ENCODE results near the gene CARF. TPM values are rescaled to one million over a fixed set of nuclear protein-coding genes. Genes with fewer than 3 reads are reported as not detected.
"Not testable (repeated sequence)": the region's sequence is repeated elsewhere in the genome, so short reads cannot be mapped to it uniquely, and the experiment has no call there.

CARF gene
- total and polyA plus RNA-seq, 5 donors from 2014 or later, result 4.1 to 12.3 (median 8.8) TPM

- Histone ChIP-seq H3K9me3 (ENCODE audit: control insufficient read depth in 2 of 2, low read length in 2 of 2) (no peaks in the 10 kb centered on the region), H3K27me3 (ENCODE audit: control insufficient read depth, insufficient read depth, low read length) (no peaks in the 10 kb centered on the region), H3K4me3 (ENCODE audit: low read depth, low read length) (no peak overlapping the region), H3K36me3 (ENCODE audit: control insufficient read depth, insufficient read depth, low read length) (peaks cover 7% of the 10 kb centered on the region), H3K4me1 (ENCODE audit: control insufficient read depth, insufficient read depth, low read length, poor library complexity, severe bottlenecking) (no peaks in the 10 kb centered on the region), H3K27ac (ENCODE audit: insufficient read depth, low read length, poor library complexity, severe bottlenecking) (no peak overlapping the region)
- Mint-ChIP-seq H3K36me3 (peaks cover 13% of the 10 kb centered on the region), H3K4me1 (no peaks in the 10 kb centered on the region), H3K4me3 (no peak overlapping the region), H3K27ac (no peak overlapping the region), H3K9me3 (no peaks in the 10 kb centered on the region), H3K27me3 (no peaks in the 10 kb centered on the region)
- peak in 1 of 3 donors; percentile 62 for DNase-seq
- ATAC-seq (ENCODE audit: low read depth in 2 of 2), result no peak
Observed at GRCh38 chr2:202965810-202966460, 53.9 kb downstream of the CARF start.

DNA sequence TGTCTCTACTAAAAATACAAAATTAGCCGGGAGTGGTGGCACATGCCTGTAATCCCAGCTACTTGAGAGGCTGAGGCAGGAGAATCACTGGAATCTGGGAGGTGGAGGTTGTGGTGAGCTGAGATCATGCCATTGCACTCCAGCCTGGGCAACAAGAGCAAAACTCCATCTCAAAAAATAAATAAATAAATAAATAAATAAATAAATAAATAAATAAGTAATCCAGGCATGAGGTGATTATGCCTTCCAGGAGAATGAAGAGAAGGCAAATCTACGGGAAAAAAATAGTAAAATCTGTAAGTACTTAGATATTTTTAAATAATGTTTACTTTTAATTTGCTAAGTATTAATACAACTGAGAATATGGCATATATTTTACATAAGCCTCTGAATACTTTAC is 57.3 kb downstream of the CARF start:
- ATAC-seq (ENCODE audit: low read depth in 2 of 2); H3K36me3 ChIP-seq (ENCODE audit: control insufficient read depth, insufficient read depth, low read length); H3K27ac ChIP-seq (ENCODE audit: insufficient read depth, low read length, poor library complexity, severe bottlenecking); H3K4me1 Mint-ChIP-seq; H3K4me3 ChIP-seq (ENCODE audit: low read depth, low read length); H3K27me3 Mint-ChIP-seq; DNase-seq; H3K9me3 ChIP-seq (ENCODE audit: control insufficient read depth in 2 of 2, low read length in 2 of 2); H3K9me3 Mint-ChIP-seq; H3K4me3 Mint-ChIP-seq; H3K4me1 ChIP-seq (ENCODE audit: control insufficient read depth, insufficient read depth, low read length, poor library complexity, severe bottlenecking); H3K27me3 ChIP-seq (ENCODE audit: control insufficient read depth, insufficient read depth, low read length); H3K27ac Mint-ChIP-seq: not testable (repeated sequence)
- H3K36me3 Mint-ChIP-seq, result peaks cover 15% of the 10 kb centered on the region

GRCh38 chr2:202976809-202977208 is 64.7 kb downstream of the CARF start:
- Histone ChIP-seq H3K27ac (ENCODE audit: insufficient read depth, low read length, poor library complexity, severe bottlenecking) (no peak overlapping the region), H3K36me3 (ENCODE audit: control insufficient read depth, insufficient read depth, low read length) (peaks cover 5% of the 10 kb centered on the region), H3K4me1 (ENCODE audit: control insufficient read depth, insufficient read depth, low read length, poor library complexity, severe bottlenecking) (no peaks in the 10 kb centered on the region), H3K27me3 (ENCODE audit: control insufficient read depth, insufficient read depth, low read length) (no peaks in the 10 kb centered on the region), H3K4me3 (ENCODE audit: low read depth, low read length) (no peak overlapping the region), H3K9me3 (ENCODE audit: control insufficient read depth in 2 of 2, low read length in 2 of 2) (no peaks in the 10 kb centered on the region)
- H3K27me3 Mint-ChIP-seq, result no peaks in the 10 kb centered on the region
- H3K36me3 Mint-ChIP-seq, result peaks cover 37% of the 10 kb centered on the region
- ATAC-seq (ENCODE audit: low read depth in 2 of 2) (no peak), DNase-seq (no peak)
- H3K27ac Mint-ChIP-seq, result no peak overlapping the region
- H3K9me3 Mint-ChIP-seq, result no peaks in the 10 kb centered on the region
- H3K4me1 Mint-ChIP-seq, result no peaks in the 10 kb centered on the region
- H3K4me3 Mint-ChIP-seq, result no peak overlapping the region

DNA sequence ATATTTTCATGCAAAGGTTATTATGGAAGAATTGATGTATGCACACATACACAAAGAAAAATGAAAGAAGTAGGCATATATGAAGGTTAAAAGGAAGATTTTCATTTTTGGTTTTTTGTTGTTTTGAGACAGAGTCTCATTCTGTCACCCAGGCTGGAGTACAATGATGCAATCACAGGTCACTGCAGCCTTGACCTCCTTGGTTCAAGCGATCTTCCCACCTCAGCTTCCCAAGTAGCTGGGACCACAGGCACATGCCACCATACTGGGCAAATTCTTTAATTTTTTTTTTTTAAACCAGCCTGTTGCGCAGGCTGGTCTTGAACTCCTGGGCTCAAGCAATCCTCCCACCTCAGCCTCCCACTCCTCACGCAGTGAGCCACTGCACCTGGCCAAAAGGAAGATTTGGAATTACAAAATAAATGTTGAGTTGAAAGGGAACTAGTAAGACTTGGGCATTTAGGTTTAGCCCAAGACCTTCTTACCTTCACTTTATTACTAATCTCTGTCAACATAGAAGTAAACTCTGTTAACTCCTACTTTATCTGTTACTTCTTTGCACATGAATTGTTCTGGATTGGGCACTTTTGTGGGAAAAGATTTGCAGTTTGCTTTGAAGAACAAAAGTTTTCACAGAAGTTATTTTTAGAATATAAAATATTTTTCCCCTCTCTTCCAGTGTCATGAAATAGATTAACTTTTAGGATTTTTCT is 70.9 kb downstream of the CARF start:
- Histone ChIP-seq H3K4me3 (ENCODE audit: low read depth, low read length) (no peak overlapping the region), H3K27ac (ENCODE audit: insufficient read depth, low read length, poor library complexity, severe bottlenecking) (no peak overlapping the region), H3K9me3 (ENCODE audit: control insufficient read depth in 2 of 2, low read length in 2 of 2) (no peaks in the 10 kb centered on the region), H3K27me3 (ENCODE audit: control insufficient read depth, insufficient read depth, low read length) (no peaks in the 10 kb centered on the region), H3K4me1 (ENCODE audit: control insufficient read depth, insufficient read depth, low read length, poor library complexity, severe bottlenecking) (no peaks in the 10 kb centered on the region), H3K36me3 (ENCODE audit: control insufficient read depth, insufficient read depth, low read length) (peaks cover 15% of the 10 kb centered on the region)
- no peak for ATAC-seq (ENCODE audit: low read depth in 2 of 2)
- Mint-ChIP-seq H3K27ac (no peak overlapping the region), H3K36me3 (peaks cover 50% of the 10 kb centered on the region), H3K27me3 (no peaks in the 10 kb centered on the region), H3K4me1 (no peaks in the 10 kb centered on the region), H3K4me3 (no peak overlapping the region), H3K9me3 (no peaks in the 10 kb centered on the region)
- no peak for DNase-seq

- Mint-ChIP-seq H3K4me1 (no peaks in the 10 kb centered on the region), H3K27me3 (no peaks in the 10 kb centered on the region), H3K36me3 (peaks cover 7% of the 10 kb centered on the region), H3K27ac (no peak overlapping the region), H3K4me3 (no peak overlapping the region), H3K9me3 (no peaks in the 10 kb centered on the region)
- Histone ChIP-seq H3K27ac (ENCODE audit: insufficient read depth, low read length, poor library complexity, severe bottlenecking) (no peak overlapping the region), H3K9me3 (ENCODE audit: control insufficient read depth in 2 of 2, low read length in 2 of 2) (no peaks in the 10 kb centered on the region), H3K36me3 (ENCODE audit: control insufficient read depth, insufficient read depth, low read length) (no peaks in the 10 kb centered on the region), H3K4me1 (ENCODE audit: control insufficient read depth, insufficient read depth, low read length, poor library complexity, severe bottlenecking) (no peaks in the 10 kb centered on the region), H3K27me3 (ENCODE audit: control insufficient read depth, insufficient read depth, low read length) (no peaks in the 10 kb centered on the region), H3K4me3 (ENCODE audit: low read depth, low read length) (no peak overlapping the region)
- DNase-seq (no peak), ATAC-seq (ENCODE audit: low read depth in 2 of 2) (no peak)
Observed at GRCh38 chr2:202989749-202990148, 77.7 kb downstream of the CARF start.

DNA sequence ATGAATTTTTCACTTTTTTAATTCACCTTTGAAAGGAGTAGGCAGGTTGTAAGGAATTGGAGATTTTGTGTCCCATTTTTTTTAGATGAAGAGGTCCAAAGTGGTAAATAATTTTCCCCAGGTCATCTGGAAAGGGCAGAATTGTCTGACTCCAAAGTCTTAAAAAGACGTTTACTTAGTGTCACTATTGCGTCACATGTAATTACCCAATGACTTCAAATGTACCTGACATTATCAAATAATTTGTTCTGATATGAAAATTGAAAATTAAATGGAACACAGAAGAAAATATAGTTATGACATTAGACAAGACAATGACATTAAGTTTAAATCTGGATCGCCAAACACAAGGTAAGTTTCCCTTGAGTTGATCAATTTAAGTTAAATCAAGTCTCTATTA is 78.4 kb downstream of the CARF start:
- Mint-ChIP-seq H3K27ac (no peak overlapping the region), H3K4me3 (no peak overlapping the region), H3K36me3 (peaks cover 7% of the 10 kb centered on the region), H3K9me3 (peaks cover 0 to 4% (median 0%) of the 10 kb centered on the region in 7 donors), H3K27me3 (no peaks in the 10 kb centered on the region), H3K4me1 (no peaks in the 10 kb centered on the region)
- Histone ChIP-seq H3K9me3 (ENCODE audit: control insufficient read depth in 2 of 2, low read length in 2 of 2) (no peaks in the 10 kb centered on the region), H3K27ac (ENCODE audit: insufficient read depth, low read length, poor library complexity, severe bottlenecking) (no peak overlapping the region), H3K4me3 (ENCODE audit: low read depth, low read length) (no peak overlapping the region), H3K4me1 (ENCODE audit: control insufficient read depth, insufficient read depth, low read length, poor library complexity, severe bottlenecking) (no peaks in the 10 kb centered on the region), H3K27me3 (ENCODE audit: control insufficient read depth, insufficient read depth, low read length) (no peaks in the 10 kb centered on the region), H3K36me3 (ENCODE audit: control insufficient read depth, insufficient read depth, low read length) (no peaks in the 10 kb centered on the region)
- no peak for ATAC-seq (ENCODE audit: low read depth in 2 of 2)
- DNase-seq, result no peak

DNA sequence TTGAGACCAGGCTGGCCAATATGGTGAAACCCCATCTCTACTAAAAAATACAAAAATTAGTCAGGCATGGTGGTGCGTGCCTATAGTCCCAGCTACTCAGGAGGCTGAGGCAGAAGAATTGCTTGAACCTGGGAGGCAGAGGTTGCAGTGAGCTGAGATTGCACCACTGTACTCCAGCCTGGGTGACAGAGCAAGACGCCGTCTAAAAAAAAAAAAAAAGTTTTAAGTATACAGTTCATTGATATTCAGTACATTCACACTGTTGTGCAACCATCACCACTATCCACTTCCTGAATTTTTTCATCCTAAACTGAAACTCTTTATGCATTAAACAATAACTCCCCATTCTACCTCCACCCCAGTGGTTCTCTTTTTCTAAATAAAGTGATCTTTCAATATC is 85.0 kb downstream of the CARF start:
- not testable (repeated sequence) for DNase-seq; H3K36me3 ChIP-seq (ENCODE audit: control insufficient read depth, insufficient read depth, low read length); H3K9me3 ChIP-seq (ENCODE audit: control insufficient read depth in 2 of 2, low read length in 2 of 2); H3K4me1 Mint-ChIP-seq; H3K27ac Mint-ChIP-seq; H3K27ac ChIP-seq (ENCODE audit: insufficient read depth, low read length, poor library complexity, severe bottlenecking); H3K4me3 ChIP-seq (ENCODE audit: low read depth, low read length); H3K36me3 Mint-ChIP-seq; ATAC-seq (ENCODE audit: low read depth in 2 of 2); H3K27me3 Mint-ChIP-seq; H3K4me1 ChIP-seq (ENCODE audit: control insufficient read depth, insufficient read depth, low read length, poor library complexity, severe bottlenecking); H3K27me3 ChIP-seq (ENCODE audit: control insufficient read depth, insufficient read depth, low read length); H3K4me3 Mint-ChIP-seq; H3K9me3 Mint-ChIP-seq
